H4 (cell line): ENCODE data around the gene TBC1D32. TPM values are rescaled to one million over a fixed set of nuclear protein-coding genes. Genes with fewer than 3 reads are reported as not detected.
A peak's percentile ranks its signal among the peaks of the same experiment; 100 is the strongest.
"Not testable (repeated sequence)": the region's sequence is repeated elsewhere in the genome, so short reads cannot be mapped to it uniquely, and the experiment has no call there.

Experiments used
- DNase-seq: peaks from one replicate; pipeline ENCODE4 v3.0.0-alpha.2; 2015; ENCODE audit warnings: low spot score
- total RNA-seq: library from RNA; depleted of rRNA; stranded (reverse); fragments of >200 nt; shearing (Covaris generic); gene quantifications from 2 replicates; pipeline ENCODE4 v1.2.3, GENCODE V29; 2014

TBC1D32 gene
- total RNA-seq, 1 experiment from 2014 or later: 2.9 TPM

DNA sequence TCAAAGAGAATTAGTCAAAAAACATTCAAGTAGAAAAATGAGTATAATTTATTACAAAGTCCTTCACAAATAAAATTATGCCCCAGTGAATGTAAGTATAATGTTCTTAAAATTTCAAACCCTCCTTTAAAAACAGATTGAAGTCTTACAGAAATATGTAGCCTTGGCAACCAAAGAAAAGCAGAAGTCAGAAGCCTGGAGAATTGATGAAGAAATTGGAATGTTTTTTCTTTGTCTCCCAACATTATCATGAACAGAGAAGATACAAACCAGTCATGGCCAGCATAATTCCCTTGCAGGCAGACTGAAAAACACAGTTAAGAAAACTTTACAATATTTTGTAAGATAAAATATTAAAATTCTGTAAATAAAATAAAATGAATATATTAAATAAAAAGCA is 221.9 kb downstream of the TBC1D32 start:
- no peak for DNase-seq

DNA sequence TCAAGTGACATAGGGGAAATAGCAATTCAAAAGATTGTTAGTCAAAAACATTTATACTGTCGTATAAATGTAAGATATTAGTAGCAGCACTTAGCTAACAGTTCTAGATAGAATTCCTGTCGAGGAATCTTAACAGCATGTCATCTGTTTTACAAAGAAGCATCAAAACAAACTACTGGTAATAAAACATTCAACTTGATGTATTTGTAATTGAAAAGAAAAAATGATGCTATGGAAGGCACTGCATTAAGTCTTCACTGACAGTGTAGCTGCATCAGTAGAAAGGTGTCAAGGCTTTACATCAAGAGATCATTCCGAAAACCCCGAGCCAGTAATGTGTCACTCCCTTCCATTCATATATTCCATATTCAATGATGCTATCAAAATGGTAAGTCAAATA is 223.5 kb downstream of the TBC1D32 start:
- DNase-seq: no peak

DNA sequence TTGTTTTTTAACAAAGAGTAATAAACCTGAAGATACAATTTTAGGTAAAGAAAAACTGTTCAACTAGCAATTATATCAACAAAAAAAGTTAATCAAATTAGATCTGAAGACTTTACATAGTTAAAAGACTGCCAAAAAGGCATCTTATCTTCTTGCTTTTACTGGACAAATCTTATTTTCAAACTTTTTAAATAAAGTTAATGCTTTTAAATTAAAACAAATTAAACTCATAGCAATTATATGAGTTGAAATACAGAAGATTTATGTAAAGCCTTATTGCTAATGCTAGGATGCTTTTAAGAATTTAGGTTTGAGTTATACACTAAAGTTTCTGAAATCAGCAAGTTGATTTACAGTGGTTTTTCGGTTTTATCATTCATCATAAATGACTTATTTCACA is 227.3 kb downstream of the TBC1D32 start:
- DNase-seq: no peak

DNA sequence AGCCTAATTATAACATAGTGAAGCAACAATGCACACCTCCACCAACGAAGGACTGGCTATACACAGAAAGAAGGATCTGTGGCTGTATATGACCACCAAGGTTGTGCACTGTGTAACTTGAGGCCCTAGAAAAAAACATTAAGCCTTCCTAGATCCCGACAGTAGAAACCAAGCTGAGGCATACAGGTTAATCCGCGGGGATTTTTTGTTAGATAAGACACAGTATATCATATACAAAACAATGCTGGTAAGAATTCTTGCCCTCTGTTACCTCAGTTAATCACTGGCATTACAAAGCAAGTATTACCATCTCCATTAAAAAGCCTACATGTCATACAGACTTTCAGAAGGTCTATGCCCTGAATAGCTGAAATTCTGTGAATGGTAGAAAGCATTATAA is 228.8 kb downstream of the TBC1D32 start:
- DNase-seq: no peak

DNA sequence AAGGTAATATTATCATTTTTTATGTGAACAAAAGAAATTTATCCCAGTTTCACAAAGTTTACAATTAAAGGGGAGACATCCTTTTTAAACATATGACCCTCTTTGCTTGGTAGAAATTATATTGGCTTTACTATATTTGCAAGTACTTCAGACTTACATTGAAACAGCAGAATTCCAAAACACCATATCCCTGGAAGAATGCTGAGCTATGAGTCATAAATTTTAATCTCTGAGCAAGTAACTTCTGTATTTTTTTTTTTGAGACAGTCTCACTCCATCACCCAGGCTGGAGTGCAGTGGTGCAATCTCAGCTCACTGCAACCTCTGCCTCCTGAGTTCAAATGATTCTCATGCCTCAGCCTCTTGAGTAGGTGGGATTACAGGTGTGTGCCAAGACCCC is 240.4 kb downstream of the TBC1D32 start:
- no peak for DNase-seq

DNA sequence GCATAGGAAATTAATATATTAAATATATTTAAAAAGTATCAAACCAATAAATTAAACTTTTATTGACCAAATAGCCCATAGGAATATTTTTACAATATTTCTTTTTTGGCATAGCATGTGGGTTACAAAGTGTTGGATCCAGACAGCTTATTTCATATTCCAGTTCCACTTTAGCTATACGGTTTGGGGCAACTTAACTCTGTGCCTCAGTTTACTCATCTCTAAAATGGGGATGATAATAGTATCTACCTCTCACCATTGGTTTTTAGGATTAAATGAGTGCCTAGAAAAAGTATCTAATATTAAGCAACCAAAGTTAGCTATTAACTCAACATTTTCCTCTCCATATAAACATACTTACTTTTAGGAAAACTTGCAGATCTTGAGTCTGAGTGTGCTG is 243.8 kb downstream of the TBC1D32 start:
- DNase-seq: no peak

DNA sequence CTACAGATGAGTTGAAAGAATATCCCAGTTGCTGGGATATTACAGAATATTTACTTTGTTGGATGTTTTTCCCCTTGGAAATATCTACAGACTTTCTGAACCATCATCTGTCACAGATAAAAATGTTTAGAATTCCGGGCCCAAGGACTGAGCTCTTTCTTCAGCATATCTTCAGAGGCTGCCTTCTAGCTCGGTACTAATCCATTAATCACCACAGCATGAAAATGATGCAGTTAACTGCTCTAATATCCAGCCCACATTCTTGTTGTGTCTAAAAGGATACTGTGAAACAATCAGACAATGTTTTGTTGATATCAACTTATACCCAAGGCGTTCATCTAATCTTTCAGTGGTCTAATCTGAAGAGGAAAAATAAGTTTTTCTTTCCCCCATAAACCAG is 247.4 kb downstream of the TBC1D32 start:
- no peak for DNase-seq

DNA sequence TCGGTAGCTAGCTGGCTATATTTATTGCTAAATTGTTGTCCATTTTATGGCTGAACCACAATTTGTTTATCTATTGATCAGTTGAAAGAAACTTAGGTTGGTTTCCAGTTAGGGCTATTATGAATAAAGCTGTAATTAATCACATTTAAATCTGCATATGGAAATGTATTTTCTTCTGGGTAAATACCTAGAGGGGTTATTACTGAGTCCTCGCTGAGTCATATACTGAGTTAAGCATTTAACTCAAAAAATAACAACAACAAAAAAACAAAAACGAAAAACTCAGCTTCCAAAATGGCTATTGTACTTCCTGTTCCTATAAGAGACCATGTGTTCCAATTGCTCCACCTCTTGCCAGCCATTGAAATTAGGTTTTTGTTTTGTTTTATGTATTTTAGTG is 258.2 kb downstream of the TBC1D32 start:
- DNase-seq: no peak

DNA sequence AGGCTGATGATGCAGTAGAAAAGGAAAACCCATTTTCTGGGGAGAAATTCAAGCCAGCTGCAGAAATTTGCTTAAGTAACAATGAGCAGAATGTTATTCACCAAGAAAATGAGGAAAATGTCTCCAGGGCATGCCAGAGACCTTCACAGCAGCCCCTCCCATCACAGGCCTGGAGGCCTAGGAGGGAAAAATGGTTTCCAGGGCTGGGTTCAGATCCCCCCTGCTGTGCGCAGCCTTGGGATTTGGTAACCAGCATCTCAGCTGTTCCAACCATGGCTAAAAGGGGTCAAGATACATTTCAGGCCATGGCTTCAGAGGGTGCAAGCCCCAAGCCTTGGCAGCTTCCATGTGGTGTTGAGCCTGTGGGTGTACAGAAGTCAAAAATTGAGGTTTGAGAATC is 265.5 kb downstream of the TBC1D32 start:
- DNase-seq: not testable (repeated sequence)

DNA sequence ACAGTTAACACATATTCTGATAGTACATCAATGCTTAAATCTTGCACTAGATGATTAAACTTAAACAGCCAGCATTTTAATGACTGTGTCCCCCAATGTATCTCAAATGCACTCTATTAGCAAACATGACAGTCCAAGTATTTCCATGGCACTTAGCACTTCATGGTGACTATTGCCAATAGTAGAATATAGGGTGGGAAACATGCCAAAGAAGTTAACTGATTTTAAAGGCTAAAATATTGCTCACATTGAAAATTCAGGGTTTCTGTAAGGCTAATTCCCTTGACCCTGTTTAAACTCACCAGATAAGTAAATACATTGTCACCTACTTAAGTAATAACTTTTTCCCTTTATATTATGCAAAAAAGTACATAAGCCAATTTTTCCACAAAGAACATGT is 266.9 kb downstream of the TBC1D32 start:
- DNase-seq: no peak

DNA sequence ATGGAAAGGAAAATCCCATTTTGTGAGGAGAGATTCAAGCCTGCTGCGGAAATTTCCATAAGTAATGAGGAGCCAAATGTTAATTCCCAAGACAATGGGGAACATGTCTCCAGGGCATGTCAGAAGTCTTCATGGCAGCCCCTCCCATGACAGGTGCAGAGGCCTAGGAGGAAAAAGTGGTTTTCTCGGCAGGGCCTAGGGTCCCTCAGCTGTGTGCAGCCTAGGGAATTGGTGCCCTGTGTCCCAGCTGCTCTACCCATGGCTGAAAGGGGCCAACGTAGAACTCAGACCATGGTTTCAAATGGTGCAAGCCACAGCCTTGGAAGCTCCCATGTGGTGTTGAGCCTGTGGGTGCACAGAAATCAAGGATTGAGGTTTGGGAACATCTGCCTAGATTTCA is 269.9 kb downstream of the TBC1D32 start:
- no peak for DNase-seq

DNA sequence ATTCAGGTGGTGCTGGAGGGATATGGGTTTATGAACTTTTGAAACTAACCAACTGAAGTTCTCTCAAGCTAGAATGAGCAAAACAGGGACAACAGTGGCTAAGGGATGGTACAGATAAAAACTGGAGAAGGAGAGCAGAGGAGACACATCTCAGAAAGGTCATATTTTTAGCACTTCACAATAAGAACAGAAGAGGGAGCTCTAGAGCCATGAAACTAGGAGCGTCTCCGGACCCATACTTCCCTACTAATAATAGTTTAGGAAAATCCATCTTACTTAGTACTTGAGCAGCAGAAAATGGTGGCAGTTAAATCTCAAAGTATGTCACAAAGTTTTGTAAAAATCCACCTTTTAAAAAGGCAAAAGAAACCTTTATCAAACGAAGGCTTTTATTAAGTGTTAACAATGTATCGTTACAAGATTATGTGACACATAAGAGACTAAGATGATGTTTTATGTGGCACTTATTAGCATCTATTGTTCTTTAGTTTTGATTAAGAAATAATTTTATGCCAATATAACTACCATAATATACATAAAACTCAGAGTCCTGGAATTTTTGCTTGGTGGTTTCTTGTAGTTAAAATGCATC is 278.6 kb downstream of the TBC1D32 start:
- peak; percentile 19 for DNase-seq

DNA sequence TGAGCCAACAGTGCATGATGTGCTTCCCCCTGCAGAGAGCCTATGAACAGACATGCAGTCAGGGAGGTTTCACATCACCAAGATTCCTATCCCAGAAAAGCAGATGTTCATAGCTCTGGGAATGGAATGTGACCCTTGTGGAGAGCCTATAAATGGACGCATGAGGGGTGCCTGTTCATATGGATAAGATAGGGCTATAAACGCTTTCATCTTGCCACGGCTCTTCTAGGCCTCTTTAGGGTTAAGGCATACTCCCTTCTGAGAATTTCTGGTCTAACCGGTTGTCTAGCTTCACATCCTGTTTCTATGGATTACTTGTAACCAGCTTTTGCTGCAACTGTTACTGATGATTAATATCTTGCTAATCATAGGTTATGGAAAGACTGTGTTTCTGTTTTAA is 285.7 kb downstream of the TBC1D32 start:
- not testable (repeated sequence) for DNase-seq

DNA sequence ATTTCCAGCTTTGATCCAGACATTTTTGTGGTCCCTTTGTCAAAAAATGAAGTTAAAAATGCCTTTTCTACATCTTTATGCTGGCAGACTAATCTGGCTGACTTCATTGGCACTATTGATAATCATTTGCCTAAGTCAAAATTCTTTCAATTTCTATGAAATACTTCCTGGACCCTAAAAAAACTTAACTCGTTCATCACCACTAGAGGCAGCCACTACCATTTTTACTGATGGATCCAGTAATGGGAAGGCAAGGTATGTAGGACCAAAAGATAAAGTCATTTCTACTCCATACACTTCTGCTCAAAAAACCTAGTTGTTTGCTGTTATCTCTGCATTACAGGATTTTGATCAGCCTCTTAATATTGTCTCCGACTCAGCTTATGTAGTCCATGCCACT is 289.4 kb downstream of the TBC1D32 start:
- not testable (repeated sequence) for DNase-seq

DNA sequence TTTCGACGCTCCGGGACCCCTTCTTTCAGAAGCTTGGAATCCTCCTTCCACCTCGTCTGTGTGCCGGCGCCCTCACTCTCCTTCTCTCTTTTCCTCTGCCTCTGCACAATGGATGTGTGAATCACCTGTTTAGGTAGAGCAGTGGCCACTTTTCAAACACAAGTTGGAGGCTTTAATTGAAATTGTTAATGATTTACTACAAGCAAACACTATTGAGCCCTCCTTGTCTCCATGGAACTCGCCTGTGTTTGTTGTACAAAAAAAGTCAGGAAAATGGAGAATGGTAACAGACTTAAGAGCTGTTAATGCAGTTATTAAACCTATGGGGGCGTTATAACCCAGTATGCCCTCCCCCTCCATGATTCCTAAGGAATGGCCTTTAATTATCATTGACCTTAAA is 290.6 kb downstream of the TBC1D32 start:
- not testable (repeated sequence) for DNase-seq

DNA sequence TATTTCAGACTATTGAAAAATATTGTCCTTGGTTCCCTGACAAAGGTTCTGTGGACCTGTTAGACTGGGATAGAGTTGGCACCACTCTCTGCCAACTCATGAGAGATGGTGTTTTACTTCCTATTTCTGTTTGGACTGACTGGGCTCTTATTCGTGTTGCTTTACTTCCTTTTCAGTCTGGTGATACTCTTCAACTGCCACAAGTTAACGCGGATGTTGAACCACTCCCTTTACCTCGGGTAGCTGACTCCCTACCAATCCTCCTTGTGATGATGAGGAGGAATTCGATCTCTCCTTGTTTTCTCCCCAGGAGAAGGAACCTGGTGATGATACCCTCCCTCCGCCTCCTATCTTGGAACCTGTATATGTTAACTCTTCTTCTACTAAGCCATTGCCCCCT is 291.1 kb downstream of the TBC1D32 start:
- not testable (repeated sequence) for DNase-seq

DNA sequence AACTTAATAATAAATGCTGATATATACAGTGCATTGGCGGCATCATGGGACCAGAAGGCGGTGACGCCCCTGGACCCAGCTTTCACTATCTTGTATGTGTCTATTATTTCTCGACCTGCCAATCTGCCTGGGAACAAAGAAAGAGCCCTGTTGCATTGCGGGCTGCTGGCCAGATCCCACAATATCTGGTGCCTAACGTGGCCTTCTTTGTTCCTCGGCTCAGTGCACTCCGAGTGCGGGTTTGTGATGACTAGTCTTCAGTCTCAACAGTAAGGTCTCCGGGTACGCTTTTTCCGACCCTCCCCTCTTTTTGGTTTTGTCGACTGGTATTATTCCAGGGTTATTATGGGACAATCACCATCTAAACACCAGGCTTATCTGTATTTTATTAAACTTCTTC is 291.5 kb downstream of the TBC1D32 start:
- no peak for DNase-seq

DNA sequence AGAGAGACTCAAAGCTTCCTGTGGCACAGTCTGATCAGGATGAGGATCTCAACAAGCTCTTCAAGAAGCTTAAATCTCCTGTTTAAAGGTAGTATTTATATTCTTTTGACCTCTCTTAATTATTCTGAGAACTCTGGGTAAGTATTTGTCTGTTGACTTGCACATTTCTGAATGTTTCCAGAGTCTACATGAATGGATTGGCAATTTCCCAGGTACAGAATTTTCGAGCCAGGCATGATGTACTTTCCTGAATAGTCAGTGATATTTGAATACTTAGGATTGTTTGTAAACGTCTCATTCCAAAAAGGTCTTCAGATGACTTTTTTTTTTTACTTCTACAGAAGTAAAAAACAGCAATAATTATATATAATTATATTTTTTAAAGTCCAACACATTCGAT is 293.4 kb downstream of the TBC1D32 start:
- DNase-seq: no peak

DNA sequence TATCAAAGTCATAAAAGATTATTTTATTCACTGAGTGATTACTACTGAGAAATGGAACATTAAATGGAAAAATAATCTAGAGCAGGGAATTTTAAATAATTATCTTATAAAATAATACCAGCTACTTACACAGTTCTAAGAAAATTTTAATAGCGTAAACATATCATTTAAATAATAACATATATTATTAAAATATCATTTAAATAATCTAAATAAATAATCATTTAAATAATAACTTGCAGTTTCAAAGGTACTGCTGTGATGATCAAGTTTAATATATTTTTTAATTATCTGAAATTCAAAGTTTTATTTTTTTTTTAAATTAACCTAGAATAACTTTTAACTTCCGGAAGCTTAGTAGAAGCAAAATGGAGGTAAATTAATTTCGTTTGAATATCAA is 301.2 kb downstream of the TBC1D32 start:
- no peak for DNase-seq

DNA sequence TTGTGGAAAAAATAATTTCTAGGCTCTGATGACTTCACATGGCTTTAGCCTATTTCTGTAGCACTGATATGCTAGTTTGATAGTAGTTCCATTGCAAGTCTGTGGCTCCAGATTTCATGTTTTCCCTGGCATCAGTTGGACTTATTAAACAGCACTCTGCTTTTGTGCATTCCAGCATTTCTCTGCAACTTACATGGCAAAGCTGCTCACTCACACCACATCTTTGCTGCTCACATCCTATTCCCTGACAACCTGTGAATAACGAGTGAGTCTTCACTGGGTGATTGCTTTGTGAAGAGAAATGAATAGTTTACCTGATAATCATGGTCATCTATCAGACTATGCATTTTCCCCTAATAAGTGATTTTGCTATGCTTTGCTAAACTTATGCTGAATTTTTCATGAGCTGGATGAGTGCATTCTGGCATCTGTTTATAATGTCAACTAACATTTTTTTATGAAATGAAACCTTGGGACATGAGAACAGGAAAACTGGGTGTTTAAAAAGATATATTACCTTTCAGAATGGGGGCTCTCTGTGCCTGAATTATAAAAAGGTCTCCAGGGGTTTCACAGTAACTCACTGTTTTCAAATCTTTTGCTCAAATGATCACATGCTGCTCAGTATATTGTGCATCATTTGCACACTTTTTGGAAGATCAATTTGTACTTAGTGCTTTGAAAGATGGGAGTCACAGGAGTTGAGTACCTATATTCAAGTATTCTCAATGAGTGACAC is 301.8 kb downstream of the TBC1D32 start:
- DNase-seq: no peak
